ENCODE results near the gene SLC2A6. TPM values are rescaled to one million over a fixed set of nuclear protein-coding genes. Genes with fewer than 3 reads are reported as not detected.

The SLC2A6 gene, protein sequence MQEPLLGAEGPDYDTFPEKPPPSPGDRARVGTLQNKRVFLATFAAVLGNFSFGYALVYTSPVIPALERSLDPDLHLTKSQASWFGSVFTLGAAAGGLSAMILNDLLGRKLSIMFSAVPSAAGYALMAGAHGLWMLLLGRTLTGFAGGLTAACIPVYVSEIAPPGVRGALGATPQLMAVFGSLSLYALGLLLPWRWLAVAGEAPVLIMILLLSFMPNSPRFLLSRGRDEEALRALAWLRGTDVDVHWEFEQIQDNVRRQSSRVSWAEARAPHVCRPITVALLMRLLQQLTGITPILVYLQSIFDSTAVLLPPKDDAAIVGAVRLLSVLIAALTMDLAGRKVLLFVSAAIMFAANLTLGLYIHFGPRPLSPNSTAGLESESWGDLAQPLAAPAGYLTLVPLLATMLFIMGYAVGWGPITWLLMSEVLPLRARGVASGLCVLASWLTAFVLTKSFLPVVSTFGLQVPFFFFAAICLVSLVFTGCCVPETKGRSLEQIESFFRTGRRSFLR
- 3.2 and 4.2 TPM in 2 replicates for total RNA-seq

DNA sequence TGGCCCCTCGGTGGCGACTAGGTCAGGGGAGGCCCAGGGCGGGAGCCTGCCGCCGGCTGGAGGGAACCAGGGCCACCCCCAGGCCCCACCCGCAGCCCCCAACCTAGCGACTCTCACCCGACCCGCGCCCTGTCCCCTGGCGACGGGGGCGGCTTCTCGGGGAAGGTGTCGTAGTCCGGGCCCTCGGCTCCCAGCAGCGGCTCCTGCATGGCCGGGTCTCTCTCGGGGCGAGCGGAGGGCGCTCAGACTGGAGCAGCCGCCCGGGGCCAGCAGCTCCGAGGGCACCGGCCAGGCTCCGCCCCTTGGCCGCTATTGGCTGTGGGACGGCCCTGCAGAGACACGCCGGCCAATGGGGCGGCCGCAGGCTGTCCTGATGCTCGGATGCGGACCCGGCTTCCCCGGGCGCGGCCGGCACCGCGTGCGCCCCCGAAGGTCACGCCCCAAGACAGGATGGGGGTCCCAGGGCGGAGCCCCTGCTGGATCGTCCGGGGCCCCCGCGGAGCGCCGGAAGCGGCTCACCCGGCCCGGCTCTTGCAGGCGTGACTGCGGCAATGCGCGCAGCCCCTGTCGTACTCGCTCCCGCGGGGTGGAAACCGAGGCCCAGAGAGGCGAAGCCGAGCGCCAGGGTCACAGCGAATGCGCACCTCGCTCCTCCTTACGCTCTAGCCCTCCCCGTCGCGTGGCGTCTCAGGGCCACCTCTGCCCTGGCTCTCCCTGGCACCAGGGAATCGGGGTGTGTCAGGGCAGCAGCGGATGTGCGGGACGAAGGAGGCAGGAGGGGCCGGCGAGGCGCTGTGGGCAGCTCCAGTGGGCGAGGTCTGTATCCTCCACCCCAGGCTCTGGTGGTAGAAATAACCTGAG is at the start of gene SLC2A6:
Gene SLC2A6, minus strand, starts transcription at position 249 of the 861 bp plus-strand sequence. Its CDS starts 40 bp downstream, at position 209.
- intact Hi-C loops (cut with micrococcal nuclease), result loop anchor here (1.0 to 2.0 kb wide), 5 partner anchors 20 to 292 kb away; partner anchors contain the start of genes CACFD1, REXO4, STKLD1 and SURF4

DNA sequence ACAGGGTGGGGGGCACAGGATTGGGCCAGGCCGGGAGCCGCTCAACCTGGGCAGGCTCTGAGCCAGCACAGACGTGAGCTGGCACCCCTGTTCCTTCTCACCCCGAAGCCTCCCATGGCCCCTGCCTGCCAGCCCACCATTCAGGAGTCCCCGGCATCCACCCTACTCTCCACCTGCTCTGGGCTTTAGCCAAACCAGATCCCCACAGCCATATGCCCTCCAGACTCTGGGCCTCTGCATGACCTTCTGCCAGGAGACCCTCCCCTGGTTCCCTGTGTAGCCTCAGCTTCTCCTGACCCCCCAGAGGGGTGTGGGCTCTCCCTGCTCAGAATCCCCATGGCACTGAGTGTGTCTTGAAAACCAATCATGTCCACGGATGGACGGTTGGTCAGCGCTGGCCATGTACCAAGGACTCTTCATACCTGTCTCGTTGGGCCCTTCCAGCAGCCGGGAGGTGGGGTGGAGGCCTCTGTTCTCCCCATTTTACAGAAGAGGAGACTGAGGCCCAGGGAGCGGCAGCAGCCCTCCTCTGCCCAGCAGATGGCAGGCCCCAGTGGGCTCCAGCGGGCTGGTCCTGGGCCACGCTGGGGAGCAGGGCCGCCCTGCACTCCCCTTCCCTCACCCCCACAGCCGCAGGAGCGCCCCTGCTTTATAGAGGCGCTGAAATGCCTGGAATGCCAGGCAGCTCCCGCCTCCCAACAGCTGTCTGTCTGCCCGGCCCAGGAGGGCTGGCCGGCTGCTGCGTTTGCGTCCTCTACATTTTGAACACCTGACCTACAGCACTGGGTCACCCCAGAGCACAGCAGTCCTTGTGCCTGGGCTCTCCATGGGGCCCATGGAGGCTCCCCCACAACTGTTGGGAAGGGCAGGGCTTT is 49.3 kb upstream of the SLC2A6 start:
- intact Hi-C loops (cut with micrococcal nuclease), result no loop called here

DNA sequence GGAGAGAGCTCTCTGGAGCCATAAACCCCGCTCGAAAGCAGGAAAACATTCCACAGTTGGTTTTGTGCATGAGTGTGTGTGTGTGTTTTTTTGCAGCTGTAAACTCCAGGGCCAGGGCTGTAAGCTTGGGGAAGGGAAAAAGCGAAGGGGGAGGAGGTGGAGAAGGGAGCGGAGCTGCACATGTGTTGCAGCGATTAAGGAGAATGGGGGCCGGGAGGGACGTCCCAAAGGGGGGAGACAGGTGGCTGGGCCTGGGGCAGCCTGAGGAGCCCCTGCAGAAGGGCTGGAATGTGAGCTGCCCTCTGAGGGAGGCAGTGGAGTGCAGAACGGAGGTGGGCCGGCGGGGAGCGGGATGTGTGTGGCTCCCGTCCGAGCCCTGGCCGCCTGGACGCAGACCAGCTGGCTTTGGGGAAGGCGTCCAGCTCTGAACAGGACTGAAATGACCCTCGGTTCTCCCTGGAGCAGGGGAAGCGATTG is 48.6 kb upstream of the SLC2A6 start:
- intact Hi-C loops (cut with micrococcal nuclease), result no loop called here

DNA sequence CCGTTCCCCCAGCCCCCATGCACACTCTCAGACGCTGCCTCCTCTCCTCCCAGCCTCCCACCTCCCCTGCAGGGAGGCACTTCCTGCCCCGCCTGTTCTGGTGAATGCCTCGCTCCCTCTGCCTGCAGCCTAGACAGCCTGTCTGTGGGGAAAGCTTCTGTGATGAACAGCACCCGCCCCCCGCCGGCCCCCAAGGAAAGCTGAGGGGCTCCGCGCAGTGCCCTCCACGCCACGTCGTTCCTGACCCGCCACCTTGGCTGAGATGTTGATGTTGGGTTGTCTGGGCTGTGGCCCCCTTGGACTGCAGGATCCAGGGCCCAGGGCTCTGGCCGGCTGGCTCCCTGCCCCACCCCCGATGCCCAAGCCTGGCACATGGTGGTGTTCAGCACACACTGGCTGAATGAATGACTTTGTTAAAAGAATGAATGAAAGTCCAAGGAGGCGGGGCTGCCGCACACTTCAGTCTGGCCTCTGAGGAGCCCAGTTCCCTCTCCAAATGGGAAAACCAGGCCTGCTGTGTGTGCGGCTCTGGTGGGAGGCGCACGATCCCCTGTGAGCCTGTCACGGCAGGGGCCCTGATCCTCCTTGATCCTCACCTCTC is 47.9 kb upstream of the SLC2A6 start:
- intact Hi-C loops (cut with micrococcal nuclease), result no loop called here

DNA sequence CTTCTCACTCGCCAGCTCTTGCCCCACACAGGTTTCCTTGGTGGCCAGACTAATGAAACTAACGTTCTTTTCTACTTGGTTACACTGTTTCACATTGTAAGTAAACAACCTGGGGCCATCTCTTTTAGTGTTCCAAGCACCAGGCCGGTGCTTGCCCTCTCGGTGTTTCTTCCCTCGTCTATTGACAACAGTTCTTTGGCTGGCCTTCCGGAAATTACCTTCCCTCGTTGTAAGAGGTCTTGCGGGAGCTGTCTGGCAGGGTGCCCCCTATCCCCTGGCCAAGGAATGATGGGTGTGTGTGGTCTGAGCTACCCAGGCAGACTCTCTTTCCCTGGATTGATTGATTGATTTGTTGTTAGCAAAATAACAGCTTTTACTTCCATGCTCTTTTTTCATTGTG is 46.8 kb upstream of the SLC2A6 start:
- intact Hi-C loops (cut with micrococcal nuclease), result no loop called here

DNA sequence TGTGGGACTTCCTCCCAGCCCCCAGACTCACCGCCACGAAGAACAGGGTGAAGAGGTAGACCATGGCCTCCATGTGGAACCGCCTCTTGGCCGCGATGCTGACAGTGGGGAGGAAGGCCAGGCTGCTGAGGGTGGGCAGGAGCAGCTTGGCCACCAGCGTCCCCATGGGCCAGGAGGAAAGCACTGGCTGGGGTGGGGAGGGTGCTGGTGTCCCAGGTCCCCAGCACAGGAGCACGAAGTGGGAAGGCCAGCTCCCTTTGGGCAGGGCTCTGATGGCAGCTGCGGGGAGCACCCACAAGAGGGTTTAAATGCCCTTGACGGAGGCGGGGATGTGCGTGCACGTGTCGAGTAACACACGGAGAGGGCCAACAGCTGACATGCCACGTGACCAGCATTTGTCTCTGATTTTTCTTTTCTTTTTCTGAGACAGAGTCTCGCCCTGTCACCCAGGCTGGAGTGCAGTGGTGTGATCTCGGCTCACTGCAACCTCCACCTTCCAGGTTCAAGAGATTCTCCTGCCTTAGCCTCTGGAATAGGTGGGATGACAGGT is 45.9 kb upstream of the SLC2A6 start, which contains the start of gene MYMK:
Gene MYMK, minus strand, starts transcription at position 281 of the 550 bp plus-strand sequence. Its CDS starts 115 bp downstream, at position 166.
- intact Hi-C loops (cut with micrococcal nuclease), result no loop called here

DNA sequence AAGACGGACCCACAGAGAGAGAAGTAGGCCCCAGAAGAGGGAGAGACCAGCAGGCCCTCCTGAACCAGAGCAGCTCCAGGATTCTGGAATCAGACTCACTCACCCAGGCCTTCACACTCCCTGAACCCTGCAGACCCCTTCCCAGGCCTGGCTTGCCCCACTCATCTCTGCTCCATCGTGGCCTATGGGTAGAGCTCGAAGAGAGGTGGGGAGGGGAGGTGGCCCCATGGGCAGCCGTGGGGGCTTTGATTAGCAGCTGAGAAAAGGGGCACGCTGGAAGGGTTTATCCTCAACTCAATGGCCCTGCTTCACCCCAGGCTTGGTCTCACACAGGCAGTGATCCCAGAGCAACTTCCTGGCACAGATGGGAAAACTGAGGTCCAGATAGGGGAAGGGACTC is 45.2 kb upstream of the SLC2A6 start:
- intact Hi-C loops (cut with micrococcal nuclease), result no loop called here

DNA sequence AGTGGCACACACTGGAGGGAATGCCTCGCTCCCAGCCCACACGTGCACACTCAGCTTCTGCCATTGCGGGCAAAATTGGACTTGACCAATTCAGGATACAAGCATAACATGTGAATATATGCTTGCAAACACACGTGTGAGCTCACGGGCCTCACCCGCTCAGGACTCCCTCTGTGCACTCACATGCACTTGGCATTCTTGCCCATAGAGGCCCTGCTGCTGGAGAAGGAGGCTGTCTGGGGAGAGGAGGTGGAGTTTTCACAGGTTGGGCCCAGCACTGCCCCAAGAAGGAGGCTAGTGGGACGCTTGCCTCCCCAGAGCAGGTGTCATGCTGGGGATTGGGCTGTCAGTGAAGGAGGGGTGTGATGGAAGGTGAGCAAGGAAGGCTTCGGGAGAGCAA is 44.2 kb upstream of the SLC2A6 start:
- intact Hi-C loops (cut with micrococcal nuclease), result no loop called here

DNA sequence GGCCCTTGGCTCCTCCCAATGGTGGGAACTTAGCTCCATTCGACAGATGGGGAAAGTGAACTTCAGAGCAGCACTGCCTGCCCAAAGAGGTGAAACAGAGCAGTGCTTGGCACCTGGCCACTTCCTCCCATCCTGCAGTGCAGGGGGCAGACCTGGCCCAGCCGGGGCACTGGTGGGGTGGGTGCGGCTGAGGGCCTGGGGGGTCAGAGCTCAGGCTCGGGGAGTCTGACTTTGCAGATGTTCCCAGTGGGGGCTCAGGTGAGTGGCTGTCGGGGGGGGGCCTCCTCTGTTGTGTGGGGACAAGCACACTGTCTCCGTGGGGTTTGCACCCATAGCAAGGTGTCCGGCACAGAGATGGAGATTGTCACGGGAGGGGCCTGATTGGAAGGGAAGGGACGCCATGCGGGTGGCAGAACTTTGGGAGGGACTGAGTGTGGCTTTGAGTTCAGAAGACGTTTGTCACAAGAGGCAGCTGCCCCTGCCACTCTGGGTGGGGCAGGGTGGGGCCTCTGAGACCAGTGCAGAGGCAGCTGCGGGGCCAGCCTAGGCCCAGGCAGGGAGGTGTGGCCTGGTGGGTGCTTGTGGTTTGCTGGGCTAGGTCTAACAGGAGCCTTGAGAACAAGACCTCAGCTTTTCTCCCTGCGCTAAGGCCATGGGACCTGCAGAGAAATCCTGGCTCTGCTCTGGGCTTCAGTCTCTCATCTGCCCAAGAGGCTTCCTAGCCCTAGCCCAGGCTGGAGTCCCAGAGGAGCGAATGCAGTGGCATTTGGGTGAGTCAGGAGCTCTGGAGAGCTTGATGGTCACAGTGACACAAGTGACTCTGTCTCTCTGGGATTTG is 43.4 kb upstream of the SLC2A6 start:
- intact Hi-C loops (cut with micrococcal nuclease), result no loop called here

DNA sequence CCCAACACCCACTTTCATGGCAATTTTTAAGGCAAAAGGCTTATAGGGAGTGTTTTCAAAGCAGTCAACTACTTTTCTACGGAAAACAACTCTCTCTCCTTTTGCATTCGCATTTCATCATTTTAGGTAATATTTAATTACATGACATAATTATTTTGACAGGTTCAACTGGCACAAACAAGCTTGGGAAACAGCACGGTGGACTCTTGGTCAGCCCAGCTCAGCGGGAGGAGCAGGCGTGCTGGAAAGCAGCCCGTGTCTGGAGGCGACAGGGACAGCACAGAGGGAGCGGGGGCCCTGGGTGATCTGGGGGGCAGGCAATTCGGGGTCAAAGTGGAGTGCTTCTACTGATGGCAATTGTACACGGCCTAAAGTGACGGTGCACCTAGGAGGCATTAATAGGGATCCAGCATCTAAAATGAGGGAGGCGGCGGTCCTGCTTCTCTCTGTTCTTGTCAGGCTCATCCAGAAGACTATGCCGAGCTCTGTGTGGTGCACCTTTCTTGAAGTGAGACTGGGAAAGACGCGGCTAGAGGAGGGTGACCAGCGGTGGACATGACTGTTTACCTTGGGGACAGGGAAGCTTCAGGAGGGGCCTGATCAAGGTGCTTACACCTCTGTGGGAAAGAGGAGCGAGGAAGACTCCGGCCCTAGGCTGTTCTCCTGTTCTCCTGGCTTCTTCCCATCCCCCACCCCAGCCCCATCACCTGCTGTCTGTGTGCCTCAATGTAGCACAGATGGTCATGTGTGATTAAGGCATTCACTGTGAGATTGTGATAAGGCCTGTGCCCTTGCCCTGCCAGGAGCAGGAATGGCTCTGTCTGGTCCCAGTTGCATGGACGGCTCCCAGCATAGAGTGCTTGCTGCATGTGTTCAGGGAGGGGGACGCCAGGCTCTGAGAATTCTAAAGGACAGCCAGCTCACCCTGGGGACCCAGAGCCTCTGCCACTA is 42.5 kb upstream of the SLC2A6 start:
- intact Hi-C loops (cut with micrococcal nuclease), result no loop called here

DNA sequence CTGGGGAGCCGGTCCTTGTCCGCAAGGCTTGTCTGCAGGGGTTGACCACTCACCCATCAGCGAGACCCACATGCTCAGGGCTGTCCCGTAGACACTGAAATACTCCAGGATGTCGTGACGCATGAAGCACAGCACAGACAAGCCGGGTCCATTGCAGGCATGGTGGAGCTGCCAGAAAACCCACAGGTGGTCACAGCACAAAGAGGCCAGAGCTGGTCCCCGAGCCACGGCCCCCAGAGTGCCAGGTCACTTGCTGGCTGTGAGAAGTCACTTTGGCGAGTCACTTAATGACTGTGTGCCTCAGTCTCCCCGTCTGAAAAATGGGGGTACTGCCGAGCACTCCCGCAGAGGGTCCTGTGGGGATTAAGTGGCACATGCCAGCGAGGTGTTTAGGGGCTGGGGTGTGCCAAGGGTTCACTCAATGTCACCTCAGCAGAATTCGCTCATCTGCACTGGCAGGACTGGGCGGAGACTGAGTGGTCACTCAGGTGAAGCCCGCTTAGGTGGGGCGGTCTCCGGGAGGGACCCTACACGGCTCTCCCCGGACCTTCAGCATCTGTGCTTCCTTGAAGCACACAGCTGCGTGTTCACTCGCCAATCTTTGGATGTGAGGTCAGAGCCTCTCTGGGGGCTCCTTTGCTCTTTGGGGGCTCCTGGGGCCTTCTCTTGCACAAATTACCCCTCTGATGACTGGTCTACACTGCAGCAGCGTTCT is 41.4 kb upstream of the SLC2A6 start:
- intact Hi-C loops (cut with micrococcal nuclease), result no loop called here

DNA sequence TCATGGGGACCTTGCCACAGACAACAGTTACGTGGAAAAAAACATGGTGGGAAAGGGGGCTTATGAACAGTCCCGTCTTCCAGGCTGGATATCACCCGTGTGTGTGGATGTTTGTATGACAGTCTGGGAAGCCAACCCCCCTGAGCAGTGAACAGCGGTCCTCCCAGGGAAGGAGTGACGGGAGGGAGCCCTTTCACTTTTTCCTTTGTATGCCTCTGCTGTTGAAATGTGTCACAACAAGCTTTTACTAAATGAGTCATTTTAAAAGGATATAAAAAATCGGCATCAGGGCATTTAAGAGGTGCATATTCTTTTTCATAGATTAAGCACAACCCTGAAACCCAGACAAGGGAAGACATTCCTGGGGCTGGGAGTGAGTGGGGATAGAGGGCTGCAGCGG is 40.8 kb upstream of the SLC2A6 start:
- intact Hi-C loops (cut with micrococcal nuclease), result no loop called here

DNA sequence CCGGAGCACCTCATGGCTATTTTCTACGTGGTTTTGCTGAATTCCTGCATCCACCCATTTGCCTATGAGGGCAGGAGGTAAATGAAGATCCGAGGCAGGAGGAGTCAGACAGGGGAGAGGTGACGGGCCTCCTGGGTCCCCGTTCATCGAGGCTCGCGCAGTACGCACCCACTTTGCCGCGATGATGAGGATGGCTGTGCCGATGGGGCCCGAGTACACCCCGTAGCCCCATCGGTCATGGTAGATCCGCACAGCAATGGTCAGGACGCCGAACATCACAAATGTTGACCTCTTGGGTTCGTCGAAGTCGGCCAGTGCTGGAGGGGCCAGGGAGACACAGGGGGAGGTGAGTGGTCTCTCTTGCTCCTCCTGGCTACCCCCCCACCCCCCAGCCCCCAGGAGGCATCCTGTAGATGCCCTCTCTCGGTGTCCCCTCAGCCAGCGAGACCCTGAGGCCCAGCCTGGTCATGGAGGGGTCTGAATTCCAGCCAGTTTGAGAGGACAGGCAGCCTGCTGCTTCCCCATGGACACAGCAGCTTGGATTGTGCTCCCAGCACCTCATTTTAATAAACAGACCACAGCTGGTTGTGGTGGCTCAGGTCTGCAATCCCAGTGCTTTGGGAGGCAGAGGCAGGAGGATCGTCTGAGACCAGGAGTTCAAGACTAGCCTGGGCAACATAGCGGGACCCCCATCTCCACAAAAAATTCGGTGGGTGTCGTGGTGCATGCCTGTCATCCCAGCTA is 40.0 kb upstream of the SLC2A6 start:
- intact Hi-C loops (cut with micrococcal nuclease), result no loop called here

DNA sequence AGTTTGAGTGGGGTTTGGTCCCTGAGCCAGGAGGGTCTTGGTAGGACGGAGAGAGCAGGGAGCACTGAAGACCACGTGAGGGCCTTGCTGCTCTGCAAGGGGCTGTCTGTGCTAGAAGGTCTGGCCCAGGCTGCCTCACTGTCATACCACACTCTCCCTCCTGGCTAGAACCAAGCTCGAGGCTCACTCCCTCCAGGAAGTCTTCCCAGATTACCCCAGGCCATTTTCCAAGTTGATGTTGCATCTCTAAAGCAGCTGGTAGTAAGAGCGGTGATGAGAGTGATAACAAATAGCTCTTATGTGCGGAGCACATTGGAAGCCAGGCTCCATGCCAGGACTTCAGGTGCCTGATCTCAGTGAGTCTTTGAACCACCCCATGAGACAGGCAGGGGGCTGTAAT is 39.3 kb upstream of the SLC2A6 start:
- intact Hi-C loops (cut with micrococcal nuclease), result no loop called here

DNA sequence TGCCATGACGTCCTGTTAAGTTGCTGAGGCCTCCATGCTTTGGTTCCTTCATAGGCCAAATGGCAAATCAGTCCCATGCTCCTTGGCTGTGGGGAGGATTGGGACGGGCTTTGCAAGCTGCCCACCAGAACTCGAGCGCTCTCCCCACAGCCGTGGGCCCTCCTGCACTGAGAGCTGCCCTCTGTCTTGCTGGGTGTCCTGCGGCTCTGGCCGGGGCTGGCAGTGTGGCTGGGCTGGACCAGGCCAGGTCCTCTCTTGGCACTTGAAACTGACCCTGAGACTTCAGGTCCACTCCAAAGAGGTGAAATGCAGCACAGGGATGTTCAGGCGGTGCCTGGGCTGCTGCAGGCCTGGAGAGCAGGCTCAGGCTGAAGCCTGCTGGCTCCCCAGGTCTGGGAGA is 38.8 kb upstream of the SLC2A6 start:
- intact Hi-C loops (cut with micrococcal nuclease), result no loop called here

DNA sequence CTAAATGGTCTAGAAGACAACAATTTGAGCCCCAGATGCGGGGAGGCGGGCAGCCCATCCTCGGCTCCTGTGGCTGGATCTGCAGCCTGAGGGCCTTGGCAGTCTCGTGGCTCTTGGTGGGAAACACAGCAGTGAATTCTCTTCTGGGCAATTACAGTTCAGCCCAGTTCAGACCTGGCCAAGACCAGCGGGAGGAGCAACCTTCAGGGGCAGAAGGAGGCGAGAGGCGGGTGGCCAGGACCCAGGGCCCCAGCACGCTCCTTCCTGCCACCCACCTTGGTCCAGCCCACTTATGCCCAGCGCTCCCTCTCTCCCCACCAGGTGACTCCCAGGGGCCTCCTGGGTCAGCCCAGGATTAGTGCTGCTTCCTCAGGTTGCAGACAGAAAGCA is 38.1 kb upstream of the SLC2A6 start:
- intact Hi-C loops (cut with micrococcal nuclease), result no loop called here

Data from T-helper 1 cell treated with Interleukin-12 subunit alpha and Interleukin-12 subunit beta and Interleukin-4 antibody, amounts not matched to agents 30 ng/mL and 1 ng/mL, for 36 hours (primary cell).